Adrenal gland (tissue), 12 donors: ENCODE data around the gene SSBP3. TPM values are rescaled to one million over a fixed set of nuclear protein-coding genes. Genes with fewer than 3 reads are reported as not detected.

ENCODE experiments used
- DNase-seq, 7 donors: peaks; one replicate each; pipeline ENCODE4 v3.0.0-alpha.2; 2019 to 2020
- H3K27ac ChIP-seq, 5 donors: fragments of 200-600 bp; sonication (generic) in 4 of 5; 1 replicate in 3 of 5; 2 replicates in 2 of 5; pipeline versions ENCODE4 v1.5.1 to v1.8.0; 2016 to 2020; ENCODE audit warnings: mild to moderate bottlenecking in 1 of 5
- H3K27me3 ChIP-seq: fragments of 200-600 bp; 2 replicates; pipeline ENCODE4 v1.8.0; 2021
- H3K36me3 ChIP-seq, 2 donors: fragments of 200-600 bp; replicated peaks in 1 of 2; 1 replicate in 1 of 2; 2 replicates in 1 of 2; pipeline versions ENCODE4 v1.5.1 to v1.8.0; 2018 to 2022
- H3K4me1 ChIP-seq, 2 donors: fragments of 200-600 bp; replicated peaks in 1 of 2; 1 replicate in 1 of 2; 2 replicates in 1 of 2; pipeline versions ENCODE4 v1.5.1 to v1.8.0; 2018 to 2021
- H3K4me3 ChIP-seq, 4 donors: fragments of 200-600 bp; sonication (generic) in 3 of 4; one replicate each; pipeline ENCODE4 v1.5.1; 2016 to 2018
- H3K9me3 ChIP-seq, 3 donors: fragments of 200-600 bp; sonication (generic) in 1 of 3; replicated peaks in 1 of 3; 1 replicate in 2 of 3; 2 replicates in 1 of 3; pipeline versions ENCODE4 v1.5.1 to v1.8.0; 2016 to 2021
- POLR2A ChIP-seq, 2 donors: fragments of 450-650 bp; IDR thresholded peaks; one replicate each; pipeline ENCODE4 v1.6.1; 2017; ENCODE audit warnings: antibody characterized with exemption in 2 of 2, mild to moderate bottlenecking in 2 of 2, moderate library complexity in 1 of 2
- WGBS, 4 donors: extraction: QIAGEN DNeasy Blood & Tissue Kit in 2 of 4; methylation state at CpG; one replicate each; pipeline versions ENCODE4 v1.1.5 to v1.1.7; 2013 to 2017; 5-methylcytosine and 5-hydroxymethylcytosine counted together
- intact Hi-C, 2 donors: fragments of 100-400 bp; cut with DNase I; formaldehyde crosslinking; loops; one replicate each; pipeline versions ENCODE4 v1.14.1 to v1.15.0; 2022 to 2023
- polyA plus RNA-seq, 3 donors: library from polyadenylated mRNA; stranded (reverse); fragments of 200-250 nt in 2 of 3; fragments of 350-450 nt in 1 of 3; fragmentation: Illumina TruSeq in 1 of 3; extraction: RNeasy Lipid Tissue Mini Kit (QIAGEN cat#74804) in 1 of 3; gene quantifications; one replicate each; pipeline ENCODE4 v1.2.3, GENCODE V29; 2013 to 2014
- total RNA-seq, 9 donors: library from RNA; depleted of rRNA in 4 of 9; stranded (reverse); fragments of >200 nt in 4 of 9; fragments of 120-200 nt in 1 of 9; fragmentation: NEBNext Ultra II Directional in 1 of 9; extraction: Animal tissue kit (Norgen Biotek cat#: 25700) in 1 of 9; gene quantifications; one replicate each; pipeline versions ENCODE4 v1.1.0 to v1.2.4, GENCODE V29; 2013 to 2023
- TF ChIP-seq, protein P1 (sequence below), 6 experiments: fragments of 450-650 bp in 4 of 6; fragments of 200-600 bp in 2 of 6; sonication (generic) in 1 of 6; IDR thresholded peaks; 1 replicate in 5 of 6; 2 replicates in 1 of 6; pipeline versions ENCODE4 v1.5.1 to v1.8.0; 2016 to 2021; ENCODE audit warnings: antibody characterized with exemption in 6 of 6, mild to moderate bottlenecking in 2 of 6, moderate library complexity in 1 of 6
- donor health status: healthy with polysubstance abuse.
- donor health status: Bipolar disorder and iron deficiency.
- donor health status: DM: yes; HTN: yes; CAD: no.
- donor health status: DM: no; HTN: no; CAD: no.
- donor health status: DM: no; HTN: no; CAD: no.
- donor health status: DM: yes; HTN: yes; CAD: no.

SSBP3 gene
- total and polyA plus RNA-seq, 12 donors = 15.3 to 150 (median 66.0) TPM

DNA sequence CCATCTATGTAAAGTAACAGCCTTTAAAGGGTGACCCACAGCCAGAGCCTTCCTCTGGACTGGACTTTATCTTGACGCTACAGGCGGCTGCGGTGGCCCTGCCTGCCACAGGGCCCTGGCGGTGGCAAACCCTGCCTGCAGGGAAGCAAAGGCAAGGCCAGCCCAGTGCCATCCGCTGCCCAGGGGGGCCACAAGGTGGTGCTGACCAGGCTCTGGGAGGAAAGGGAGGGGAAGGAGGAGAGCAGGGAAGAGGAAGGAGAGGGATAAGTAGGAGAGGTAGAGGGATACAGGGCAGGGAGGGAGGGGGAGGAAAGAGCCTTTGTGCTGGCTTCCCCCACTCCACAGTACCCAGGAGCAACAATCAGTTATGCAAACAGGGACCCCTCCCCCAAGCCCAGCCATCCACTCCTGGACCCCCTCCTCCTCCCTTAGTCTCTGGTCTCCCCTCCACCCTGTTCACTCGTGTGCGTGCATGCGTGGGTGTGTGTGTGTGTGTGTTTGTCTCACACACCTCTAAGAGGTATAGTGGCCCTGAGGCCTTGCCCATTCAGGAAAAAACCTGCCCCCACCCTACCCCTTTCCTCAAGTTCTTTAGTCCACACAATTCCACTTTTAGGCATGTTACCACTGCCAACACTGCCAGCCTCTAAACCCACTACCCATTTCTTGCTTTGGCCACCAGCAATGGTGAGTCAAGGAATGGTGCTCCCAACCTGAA is 30.3 kb downstream of the SSBP3 start:
- WGBS, 4 donors = 55 to 65% (median 60%) methylated on average over 7 to 8 of the region's 8 CpGs
- Histone ChIP-seq H3K9me3 (no peaks in the 10 kb centered on the region), H3K4me3 (no peak overlapping the region), H3K4me1 (peaks cover 44 to 95% of the 10 kb centered on the region in 2 donors), H3K27ac (peak overlapping the region in 4 of 5 donors; percentile 16 to 94 (median 78)), H3K36me3 (peaks cover 0 to 5% of the 10 kb centered on the region in 2 donors), H3K27me3 (no peaks in the 10 kb centered on the region)
- intact Hi-C loops = no loop called here
- no peak for TF ChIP-seq POLR2A (IDR thresholded peaks at IDR 0.05)
- TF ChIP-seq, protein P1, sequence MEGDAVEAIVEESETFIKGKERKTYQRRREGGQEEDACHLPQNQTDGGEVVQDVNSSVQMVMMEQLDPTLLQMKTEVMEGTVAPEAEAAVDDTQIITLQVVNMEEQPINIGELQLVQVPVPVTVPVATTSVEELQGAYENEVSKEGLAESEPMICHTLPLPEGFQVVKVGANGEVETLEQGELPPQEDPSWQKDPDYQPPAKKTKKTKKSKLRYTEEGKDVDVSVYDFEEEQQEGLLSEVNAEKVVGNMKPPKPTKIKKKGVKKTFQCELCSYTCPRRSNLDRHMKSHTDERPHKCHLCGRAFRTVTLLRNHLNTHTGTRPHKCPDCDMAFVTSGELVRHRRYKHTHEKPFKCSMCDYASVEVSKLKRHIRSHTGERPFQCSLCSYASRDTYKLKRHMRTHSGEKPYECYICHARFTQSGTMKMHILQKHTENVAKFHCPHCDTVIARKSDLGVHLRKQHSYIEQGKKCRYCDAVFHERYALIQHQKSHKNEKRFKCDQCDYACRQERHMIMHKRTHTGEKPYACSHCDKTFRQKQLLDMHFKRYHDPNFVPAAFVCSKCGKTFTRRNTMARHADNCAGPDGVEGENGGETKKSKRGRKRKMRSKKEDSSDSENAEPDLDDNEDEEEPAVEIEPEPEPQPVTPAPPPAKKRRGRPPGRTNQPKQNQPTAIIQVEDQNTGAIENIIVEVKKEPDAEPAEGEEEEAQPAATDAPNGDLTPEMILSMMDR (IDR thresholded peaks at IDR 0.05) = peak in 4 of 6 experiments; percentile 9 to 53 (median 35)
- peak in 3 of 7 donors; percentile 46 to 54 (median 53) for DNase-seq

- Histone ChIP-seq H3K27me3 (no peaks in the 10 kb centered on the region), H3K27ac (peak overlapping the region in 1 of 5 donors; percentile 90), H3K4me3 (no peak overlapping the region), H3K9me3 (no peaks in the 10 kb centered on the region), H3K4me1 (peaks cover 38 to 90% of the 10 kb centered on the region in 2 donors), H3K36me3 (peaks cover 0 to 2% of the 10 kb centered on the region in 2 donors)
- WGBS, 4 donors = 93 to 100% (median 95%) methylated on average over 2 to 3 of the region's 3 CpGs; no CpG with 5 or more reads in 1 of the 4 donors
- TF ChIP-seq, protein P1 (IDR thresholded peaks at IDR 0.05) = no peak
- TF ChIP-seq POLR2A (IDR thresholded peaks at IDR 0.05) = no peak
- no peak for DNase-seq
- intact Hi-C loops = no loop called here
Measured at GRCh38 chr1:54375298-54375697, 30.9 kb downstream of the SSBP3 start.

DNA sequence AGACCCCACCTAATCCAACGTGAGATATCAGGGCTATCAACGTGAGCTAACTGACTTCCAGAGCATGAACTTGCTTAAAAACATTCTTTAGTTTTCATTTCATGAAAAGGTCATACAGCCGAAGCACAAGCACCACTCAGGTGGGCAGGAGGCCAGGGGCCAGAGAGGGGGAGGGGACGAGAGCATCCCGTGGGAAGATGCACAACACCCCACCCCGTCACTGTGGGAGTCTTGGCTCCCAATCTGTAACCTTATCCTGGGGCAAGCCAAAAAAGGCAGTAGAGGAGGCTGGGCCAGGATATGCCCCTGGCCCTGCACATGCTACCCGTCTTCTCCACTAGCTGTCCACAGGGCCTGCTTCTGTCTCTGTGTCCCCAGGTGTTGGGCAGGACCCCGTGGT is 31.4 kb downstream of the SSBP3 start:
- H3K27ac ChIP-seq = no peak overlapping the region
- WGBS, 4 donors = 52 to 63% (median 60%) methylated on average over 6 to 8 of the region's 8 CpGs
- no peak overlapping the region for H3K4me3 ChIP-seq
- H3K9me3 ChIP-seq = no peaks in the 10 kb centered on the region
- peaks cover 34 to 84% of the 10 kb centered on the region in 2 donors for H3K4me1 ChIP-seq
- intact Hi-C loops = no loop called here
- no peak for DNase-seq
- no peaks in the 10 kb centered on the region for H3K27me3 ChIP-seq
- H3K36me3 ChIP-seq = no peaks in the 10 kb centered on the region
- TF ChIP-seq POLR2A (IDR thresholded peaks at IDR 0.05) = no peak
- TF ChIP-seq, protein P1 (IDR thresholded peaks at IDR 0.05) = no peak

GRCh38 chr1:54372978-54373377 is 33.2 kb downstream of the SSBP3 start:
- Histone ChIP-seq H3K27me3 (no peaks in the 10 kb centered on the region), H3K4me1 (peaks cover 26 to 67% of the 10 kb centered on the region in 2 donors), H3K36me3 (no peaks in the 10 kb centered on the region), H3K4me3 (no peak overlapping the region), H3K9me3 (no peaks in the 10 kb centered on the region), H3K27ac (peak overlapping the region in 1 of 5 donors; percentile 21)
- no peak for TF ChIP-seq POLR2A (IDR thresholded peaks at IDR 0.05)
- TF ChIP-seq, protein P1 (IDR thresholded peaks at IDR 0.05) = no peak
- intact Hi-C loops = no loop called here
- DNase-seq = no peak
- WGBS, 4 donors = 69 to 88% (median 79%) methylated on average over 8 of the region's 8 CpGs
